Activated CD8-positive, alpha-beta T cell treated with anti-CD3 and anti-CD28 coated beads, Interleukin-2, amount 10 ng/mL, durations not matched to agents 7 days and 5 days (primary cell): ENCODE measurements around the gene GHRL. TPM values are rescaled to one million over a fixed set of nuclear protein-coding genes. Genes with fewer than 3 reads are reported as not detected.
A peak's percentile ranks its signal among the peaks of the same experiment; 100 is the strongest.
"Not testable (repeated sequence)": the region's sequence is repeated elsewhere in the genome, so short reads cannot be mapped to it uniquely, and the experiment has no call there.

Experiments used
- ATAC-seq: fragments of 150-1000 bp; cut with Tn5 transposase; one replicate; pipeline ENCODE4 v1.10.0; 2021; ENCODE audit warnings: moderate library complexity
- CTCF ChIA-PET: fragments of 350-600 bp; sonication (Branson Sonifier 250); formaldehyde crosslinking; loops from one replicate; lab custom pipeline; 2021; ENCODE audit warnings: antibody characterized with exemption; lab: Charles Lee
- POLR2A ChIA-PET: fragments of 350-600 bp; sonication (Branson Sonifier 250); formaldehyde crosslinking; loops from one replicate; lab custom pipeline; 2021; ENCODE audit warnings: antibody characterized with exemption; lab: Charles Lee
- DNase-seq: peaks from one replicate; pipeline ENCODE4 v3.0.0-alpha.2; 2020
- H3K27ac Mint-ChIP-seq: one replicate; pipeline ENCODE4 v1.8.0; 2021; ENCODE audit warnings: mild to moderate bottlenecking, mixed read lengths
- H3K27me3 Mint-ChIP-seq: one replicate; pipeline ENCODE4 v1.8.0; 2021; ENCODE audit warnings: low read depth, mixed read lengths
- H3K36me3 Mint-ChIP-seq: one replicate; pipeline ENCODE4 v1.8.0; 2021; ENCODE audit warnings: low read depth, mixed read lengths
- H3K4me1 Mint-ChIP-seq: one replicate; pipeline ENCODE4 v1.8.0; 2021; ENCODE audit warnings: low read depth, mixed read lengths
- H3K4me3 Mint-ChIP-seq: one replicate; pipeline ENCODE4 v1.8.0; 2021; ENCODE audit warnings: mild to moderate bottlenecking, mixed read lengths
- H3K9me3 Mint-ChIP-seq: one replicate; pipeline ENCODE4 v1.8.0; 2022; ENCODE audit warnings: mixed read lengths; ENCODE audit not compliant: insufficient read depth
- total RNA-seq, 2 experiments: library from RNA; stranded (reverse); gene quantifications; one replicate each; pipeline ENCODE4 v1.2.3, GENCODE V29; 2021

The GHRL gene
- total RNA-seq, 2 experiments from 2014 or later: 0.21 to 0.63 TPM

- peaks cover 60% of the 10 kb centered on the region for H3K36me3 Mint-ChIP-seq
- H3K4me3 Mint-ChIP-seq, H3K27ac Mint-ChIP-seq, H3K27me3 Mint-ChIP-seq, DNase-seq, ATAC-seq, H3K9me3 Mint-ChIP-seq: not testable (repeated sequence)
- ChIA-PET CTCF (interaction anchor here (1.2 to 4.2 kb wide), 3 partner anchors 10 to 340 kb away, joined by 3 to 18 read pairs (median 18); no protein-coding TSS in a partner anchor), POLR2A (interaction anchor here (0.9 kb wide), 1 partner anchor 11 kb away, joined by 5 read pairs; no protein-coding TSS in a partner anchor)
- peaks cover 35% of the 10 kb centered on the region for H3K4me1 Mint-ChIP-seq
Measured at GRCh38 chr3:10272476-10272875, 20.3 kb downstream of the GHRL start.

GRCh38 chr3:10269443-10269842 lies 23.3 kb downstream of the GHRL start:
- POLR2A ChIA-PET: interaction anchor here (1.2 kb wide), 1 partner anchor 110 kb away, joined by 4 read pairs; no protein-coding TSS in a partner anchor
- Mint-ChIP-seq H3K4me3 (no peak overlapping the region), H3K36me3 (peaks cover 64% of the 10 kb centered on the region), H3K27me3 (no peaks in the 10 kb centered on the region), H3K9me3 (no peaks in the 10 kb centered on the region), H3K4me1 (peaks cover 47% of the 10 kb centered on the region), H3K27ac (no peak overlapping the region)
- CTCF ChIA-PET: interaction anchor here (1.2 to 4.2 kb wide), 2 partner anchors 13 to 17 kb away, joined by 3 to 18 read pairs; no protein-coding TSS in a partner anchor
- DNase-seq: no peak
- ATAC-seq: no peak

- no peak overlapping the region for H3K27ac Mint-ChIP-seq
- POLR2A ChIA-PET: interaction anchor here (1.2 kb wide), 1 partner anchor 109 kb away, joined by 4 read pairs; no protein-coding TSS in a partner anchor
- ATAC-seq (no peak), DNase-seq (no peak)
- peaks cover 64% of the 10 kb centered on the region for H3K36me3 Mint-ChIP-seq
- H3K4me3 Mint-ChIP-seq: no peak overlapping the region
- H3K9me3 Mint-ChIP-seq: no peaks in the 10 kb centered on the region
- CTCF ChIA-PET: interaction anchor here (0.7 to 4.2 kb wide), 3 partner anchors 13 to 57 kb away, joined by 3 to 18 read pairs (median 3); no protein-coding TSS in a partner anchor
- H3K4me1 Mint-ChIP-seq: peaks cover 47% of the 10 kb centered on the region
- no peaks in the 10 kb centered on the region for H3K27me3 Mint-ChIP-seq
Measured at GRCh38 chr3:10268930-10269329, 23.8 kb downstream of the GHRL start.

GRCh38 chr3:10268116-10268515 lies 24.6 kb downstream of the GHRL start:
- ATAC-seq: no peak
- ChIA-PET POLR2A (no interaction called here), CTCF (interaction anchor here (0.6 kb wide), 1 partner anchor 252 kb away, joined by 4 read pairs; no protein-coding TSS in a partner anchor)
- DNase-seq: no peak
- H3K9me3 Mint-ChIP-seq: no peaks in the 10 kb centered on the region
- peaks cover 49% of the 10 kb centered on the region for H3K4me1 Mint-ChIP-seq
- peaks cover 68% of the 10 kb centered on the region for H3K36me3 Mint-ChIP-seq
- no peak overlapping the region for H3K4me3 Mint-ChIP-seq
- H3K27me3 Mint-ChIP-seq: no peaks in the 10 kb centered on the region
- no peak overlapping the region for H3K27ac Mint-ChIP-seq

- Mint-ChIP-seq H3K36me3 (peaks cover 73% of the 10 kb centered on the region), H3K4me1 (peaks cover 54% of the 10 kb centered on the region)
- H3K27ac Mint-ChIP-seq, H3K4me3 Mint-ChIP-seq, CTCF ChIA-PET, H3K9me3 Mint-ChIP-seq, DNase-seq, ATAC-seq, H3K27me3 Mint-ChIP-seq, POLR2A ChIA-PET: not testable (repeated sequence)
Measured at GRCh38 chr3:10266936-10267335, 25.8 kb downstream of the GHRL start.

GRCh38 chr3:10265833-10266232 lies 26.9 kb downstream of the GHRL start:
- no peaks in the 10 kb centered on the region for H3K9me3 Mint-ChIP-seq
- ChIA-PET POLR2A (no interaction called here), CTCF (interaction anchor here (4.0 kb wide), 1 partner anchor 20 kb away, joined by 53 read pairs; no protein-coding TSS in a partner anchor)
- peaks cover 61% of the 10 kb centered on the region for H3K4me1 Mint-ChIP-seq
- H3K27ac Mint-ChIP-seq: peak overlapping the region; percentile 25
- H3K4me3 Mint-ChIP-seq: no peak overlapping the region
- peaks cover 74% of the 10 kb centered on the region for H3K36me3 Mint-ChIP-seq
- H3K27me3 Mint-ChIP-seq: no peaks in the 10 kb centered on the region
- ATAC-seq (no peak), DNase-seq (no peak)

- POLR2A ChIA-PET: interaction anchor here (0.6 to 1.1 kb wide), 5 partner anchors 16 to 136 kb away, joined by 3 to 4 read pairs (median 3); partner anchors contain the start of gene TATDN2
- Mint-ChIP-seq H3K9me3 (no peaks in the 10 kb centered on the region), H3K27ac (peak overlapping the region; percentile 78), H3K4me1 (peaks cover 63% of the 10 kb centered on the region), H3K4me3 (peak overlapping the region; percentile 63), H3K36me3 (peaks cover 74% of the 10 kb centered on the region), H3K27me3 (no peaks in the 10 kb centered on the region)
- ATAC-seq (peak; percentile 97), DNase-seq (peak; percentile 77)
- CTCF ChIA-PET: interaction anchor here (0.6 to 4.0 kb wide), 47 partner anchors 10 to 859 kb away, joined by 3 to 53 read pairs (median 4); partner anchors contain the start of genes EMC3, SEC13 and TATDN2
Measured at GRCh38 chr3:10263646-10264363, 28.9 kb downstream of the GHRL start.

- Mint-ChIP-seq H3K36me3 (peaks cover 66% of the 10 kb centered on the region), H3K27me3 (no peaks in the 10 kb centered on the region), H3K4me1 (peaks cover 58% of the 10 kb centered on the region), H3K4me3 (no peak overlapping the region), H3K27ac (no peak overlapping the region), H3K9me3 (no peaks in the 10 kb centered on the region)
- ATAC-seq (no peak), DNase-seq (no peak)
- CTCF ChIA-PET: interaction anchor here (1.0 to 4.0 kb wide), 6 partner anchors 11 to 118 kb away, joined by 3 to 53 read pairs (median 4); no protein-coding TSS in a partner anchor
- POLR2A ChIA-PET: interaction anchor here (0.6 to 1.9 kb wide), 3 partner anchors 10 to 120 kb away, joined by 5 to 12 read pairs (median 7); partner anchors contain the start of genes TATDN2 and VHL
Measured at GRCh38 chr3:10262027-10262426, 30.7 kb downstream of the GHRL start.

GRCh38 chr3:10260211-10260701 lies 32.5 kb downstream of the GHRL start:
- H3K4me3 Mint-ChIP-seq: no peak overlapping the region
- peaks cover 68% of the 10 kb centered on the region for H3K36me3 Mint-ChIP-seq
- no peak overlapping the region for H3K27ac Mint-ChIP-seq
- no peaks in the 10 kb centered on the region for H3K9me3 Mint-ChIP-seq
- H3K4me1 Mint-ChIP-seq: peaks cover 57% of the 10 kb centered on the region
- ChIA-PET POLR2A (interaction anchor here (1.6 kb wide), 1 partner anchor 12 kb away, joined by 5 read pairs; the partner anchor contains the start of gene TATDN2), CTCF (interaction anchor here (1.0 kb wide), 1 partner anchor 62 kb away, joined by 3 read pairs; no protein-coding TSS in a partner anchor)
- no peak for ATAC-seq
- no peaks in the 10 kb centered on the region for H3K27me3 Mint-ChIP-seq
- no peak for DNase-seq

GRCh38 chr3:10259798-10260197 lies 32.9 kb downstream of the GHRL start:
- ChIA-PET POLR2A (interaction anchor here (1.6 kb wide), 1 partner anchor 12 kb away, joined by 5 read pairs; the partner anchor contains the start of gene TATDN2), CTCF (interaction anchor here (1.0 kb wide), 1 partner anchor 62 kb away, joined by 3 read pairs; no protein-coding TSS in a partner anchor)
- Mint-ChIP-seq H3K27me3 (no peaks in the 10 kb centered on the region), H3K36me3 (peaks cover 73% of the 10 kb centered on the region), H3K27ac (no peak overlapping the region), H3K9me3 (no peaks in the 10 kb centered on the region), H3K4me1 (peaks cover 59% of the 10 kb centered on the region), H3K4me3 (no peak overlapping the region)
- no peak for DNase-seq
- ATAC-seq: no peak

- ATAC-seq (no peak), DNase-seq (no peak)
- POLR2A ChIA-PET: interaction anchor here (1.6 kb wide), 1 partner anchor 11 kb away, joined by 5 read pairs; the partner anchor contains the start of gene TATDN2
- CTCF ChIA-PET: interaction anchor here (1.0 kb wide), 1 partner anchor 63 kb away, joined by 3 read pairs; no protein-coding TSS in a partner anchor
- Mint-ChIP-seq H3K36me3 (peaks cover 74% of the 10 kb centered on the region), H3K4me3 (no peak overlapping the region), H3K27me3 (no peaks in the 10 kb centered on the region), H3K4me1 (peaks cover 59% of the 10 kb centered on the region), H3K9me3 (no peaks in the 10 kb centered on the region), H3K27ac (no peak overlapping the region)
Measured at GRCh38 chr3:10259036-10259435, 33.7 kb downstream of the GHRL start.
